Measurements from ENCODE around the gene MET. TPM values are rescaled to one million over a fixed set of nuclear protein-coding genes. Genes with fewer than 3 reads are reported as not detected.

The MET gene
- total and polyA plus RNA-seq, 2 of the 13 experiments (the other 11 are each of a cell fraction or from before 2014, with no cell fraction given), result 21.8 to 31.5 TPM

GRCh38 chr7:116671681-116672595 is at the start of gene MET (continued):
- no peak for TF ChIP-seq ZSCAN30 (CRISPR knock-in tag; IDR thresholded peaks at IDR 0.05)
- TF ChIP-seq ZNF737 (CRISPR knock-in tag; IDR thresholded peaks at IDR 0.05; ENCODE audit: borderline replicate concordance), result 0 out of 2 replicates have a peak, but pooled peaks have one; percentile 41
- TF ChIP-seq NFIB (CRISPR knock-in tag; IDR thresholded peaks at IDR 0.05; ENCODE audit: borderline replicate concordance), result no peak
- peak; percentile 83; the same call in 1 of the 2 replicates for TF ChIP-seq DMAP1 (CRISPR knock-in tag; IDR thresholded peaks at IDR 0.05)
- TF ChIP-seq ZMAT3 (CRISPR knock-in tag; conservative IDR thresholded peaks at IDR 0.05), result peak; percentile 77; the same call in 1 of the 2 replicates
- peak; percentile 75 for TF ChIP-seq SAP130 (CRISPR knock-in tag; IDR thresholded peaks at IDR 0.05; ENCODE audit: low read depth)
- no peak for TF ChIP-seq AFF4 (CRISPR knock-in tag; IDR thresholded peaks at IDR 0.05)
- 0 out of 2 replicates have a peak, but pooled peaks have one; percentile 62 for TF ChIP-seq NKX3-1 (CRISPR knock-in tag; IDR thresholded peaks at IDR 0.05)
- no peak for TF ChIP-seq ZBTB1 (CRISPR knock-in tag; IDR thresholded peaks at IDR 0.05; ENCODE audit: borderline replicate concordance)
- no peak for TF ChIP-seq ATM (IDR thresholded peaks at IDR 0.05; ENCODE audit: borderline replicate concordance)
- no peak for TF ChIP-seq ZBTB21 (CRISPR knock-in tag; IDR thresholded peaks at IDR 0.05)
- TF ChIP-seq ZNF761 (CRISPR knock-in tag; conservative IDR thresholded peaks at IDR 0.05), result no peak; the same call in 1 of the 2 replicates
- TF ChIP-seq TCF12 (IDR thresholded peaks at IDR 0.05), result no peak
- no peak for TF ChIP-seq TCF12 (CRISPR knock-in tag; IDR thresholded peaks at IDR 0.05)
- no peak for TF ChIP-seq HCFC1 (IDR thresholded peaks at IDR 0.05; ENCODE audit: low read depth, low read length)
- peak; percentile 73 for TF ChIP-seq ZNF772 (CRISPR knock-in tag; IDR thresholded peaks at IDR 0.05)
- peak; percentile 84; the same call in 1 of the 2 replicates for TF ChIP-seq ZHX1 (CRISPR knock-in tag; IDR thresholded peaks at IDR 0.05; ENCODE audit: low read depth)
- TF ChIP-seq ZNF232 (CRISPR knock-in tag; IDR thresholded peaks at IDR 0.05; ENCODE audit: borderline replicate concordance), result no peak; the same call in none of the 2 replicates
- no peak for TF ChIP-seq GPN1 (CRISPR knock-in tag; IDR thresholded peaks at IDR 0.05; ENCODE audit: borderline replicate concordance)
- no peak for TF ChIP-seq ZNF883 (CRISPR knock-in tag; IDR thresholded peaks at IDR 0.05; ENCODE audit: not compliant biosample characterization)
- TF ChIP-seq ATF6 (CRISPR knock-in tag; conservative IDR thresholded peaks at IDR 0.05), result no peak

Data from HepG2 (cell line).